Measurements from ENCODE around the gene KRTAP20-2. TPM values are rescaled to one million over a fixed set of nuclear protein-coding genes. Genes with fewer than 3 reads are reported as not detected.

KRTAP20-2 gene
- total RNA-seq, 1 donor from 2014 or later, result not detected

DNA sequence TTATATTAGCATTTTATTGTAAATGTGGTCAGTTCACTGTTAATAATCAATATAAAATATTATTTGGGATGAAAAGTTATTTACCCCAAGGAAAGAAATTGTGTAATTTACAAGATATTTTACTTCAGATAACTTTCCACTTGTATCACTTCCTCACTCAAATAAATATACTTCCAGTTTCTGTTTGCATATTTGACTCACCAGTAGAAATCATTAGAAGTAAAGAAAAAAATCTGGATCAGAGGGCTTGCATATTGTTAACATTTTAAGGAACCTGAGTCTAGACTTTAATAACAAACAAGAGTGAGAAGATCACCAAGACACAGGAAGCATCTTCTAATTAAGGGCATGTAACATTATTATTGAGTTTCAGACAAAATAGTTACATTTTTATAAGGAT lies 14.9 kb upstream of the KRTAP20-2 start:
- TF ChIP-seq, protein P1, sequence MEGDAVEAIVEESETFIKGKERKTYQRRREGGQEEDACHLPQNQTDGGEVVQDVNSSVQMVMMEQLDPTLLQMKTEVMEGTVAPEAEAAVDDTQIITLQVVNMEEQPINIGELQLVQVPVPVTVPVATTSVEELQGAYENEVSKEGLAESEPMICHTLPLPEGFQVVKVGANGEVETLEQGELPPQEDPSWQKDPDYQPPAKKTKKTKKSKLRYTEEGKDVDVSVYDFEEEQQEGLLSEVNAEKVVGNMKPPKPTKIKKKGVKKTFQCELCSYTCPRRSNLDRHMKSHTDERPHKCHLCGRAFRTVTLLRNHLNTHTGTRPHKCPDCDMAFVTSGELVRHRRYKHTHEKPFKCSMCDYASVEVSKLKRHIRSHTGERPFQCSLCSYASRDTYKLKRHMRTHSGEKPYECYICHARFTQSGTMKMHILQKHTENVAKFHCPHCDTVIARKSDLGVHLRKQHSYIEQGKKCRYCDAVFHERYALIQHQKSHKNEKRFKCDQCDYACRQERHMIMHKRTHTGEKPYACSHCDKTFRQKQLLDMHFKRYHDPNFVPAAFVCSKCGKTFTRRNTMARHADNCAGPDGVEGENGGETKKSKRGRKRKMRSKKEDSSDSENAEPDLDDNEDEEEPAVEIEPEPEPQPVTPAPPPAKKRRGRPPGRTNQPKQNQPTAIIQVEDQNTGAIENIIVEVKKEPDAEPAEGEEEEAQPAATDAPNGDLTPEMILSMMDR (IDR thresholded peaks at IDR 0.05), result no peak
- peaks cover 14% of the 10 kb centered on the region for H3K9me3 Mint-ChIP-seq (ENCODE audit: unreplicated experiment)

DNA sequence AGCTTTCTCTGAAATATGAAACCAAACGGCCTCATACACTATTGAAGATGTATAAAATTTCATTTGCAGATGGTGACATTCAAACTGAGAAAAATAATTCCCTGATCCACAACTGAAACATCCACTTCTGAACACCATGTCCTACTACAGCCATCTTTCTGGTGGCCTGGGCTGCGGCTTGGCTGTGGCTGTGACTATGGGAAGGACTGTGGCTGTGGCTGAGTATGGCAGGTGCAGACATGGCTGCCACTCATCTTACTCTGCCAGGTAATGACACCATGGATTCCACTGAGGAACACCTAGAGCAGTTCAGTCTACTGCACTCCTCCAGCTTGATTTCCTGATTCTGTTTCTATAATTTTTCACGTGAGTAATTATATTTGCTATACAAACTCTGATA lies 14.5 kb upstream of the KRTAP20-2 start, which contains the start of gene KRTAP20-4:
KRTAP20-4 (plus strand) TSS at position 106 of the 400 bp plus-strand sequence.
- Mint-ChIP-seq H3K4me1 (ENCODE audit: unreplicated experiment) (peaks cover 6% of the 10 kb centered on the region), H3K27ac (ENCODE audit: unreplicated experiment) (no peak within 1 kb of the TSS), H3K27me3 (ENCODE audit: unreplicated experiment) (no peaks in the 10 kb centered on the region), H3K36me3 (ENCODE audit: unreplicated experiment) (no peaks in the 10 kb centered on the region), H3K9me3 (ENCODE audit: unreplicated experiment) (peaks cover 15% of the 10 kb centered on the region), H3K4me3 (ENCODE audit: unreplicated experiment) (no peak within 1 kb of the TSS)
- TF ChIP-seq, protein P1 (IDR thresholded peaks at IDR 0.05), result no peak
- no peak for DNase-seq (ENCODE audit: extremely low spot score, unreplicated experiment)

More for the DNA sequence above, 14.9 kb upstream of the KRTAP20-2 start:
- Mint-ChIP-seq H3K27ac (ENCODE audit: unreplicated experiment) (no peak overlapping the region), H3K4me3 (ENCODE audit: unreplicated experiment) (no peak overlapping the region), H3K27me3 (ENCODE audit: unreplicated experiment) (no peaks in the 10 kb centered on the region), H3K36me3 (ENCODE audit: unreplicated experiment) (no peaks in the 10 kb centered on the region), H3K4me1 (ENCODE audit: unreplicated experiment) (peaks cover 6% of the 10 kb centered on the region)
- no peak for DNase-seq (ENCODE audit: extremely low spot score, unreplicated experiment)

DNA sequence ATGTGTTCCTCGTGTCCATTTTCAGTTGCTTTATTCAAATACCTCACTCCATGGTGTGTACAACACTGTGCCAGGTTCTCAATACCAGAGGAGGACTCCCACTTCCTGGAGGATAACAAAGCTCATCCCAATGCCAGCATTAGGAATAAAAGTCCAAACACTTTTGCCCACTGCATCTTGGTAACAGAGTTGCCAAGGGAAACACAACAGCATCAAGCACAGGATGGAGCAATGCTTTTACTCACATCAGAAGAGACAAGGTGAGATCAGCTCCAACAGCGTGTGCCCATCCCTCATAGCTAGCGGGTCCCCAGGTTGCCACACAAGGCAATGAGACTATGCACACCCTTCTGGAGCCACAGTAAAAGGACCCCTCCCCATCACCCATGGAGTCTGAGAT lies 11.6 kb upstream of the KRTAP20-2 start:
- no peak for DNase-seq (ENCODE audit: extremely low spot score, unreplicated experiment)

DNA sequence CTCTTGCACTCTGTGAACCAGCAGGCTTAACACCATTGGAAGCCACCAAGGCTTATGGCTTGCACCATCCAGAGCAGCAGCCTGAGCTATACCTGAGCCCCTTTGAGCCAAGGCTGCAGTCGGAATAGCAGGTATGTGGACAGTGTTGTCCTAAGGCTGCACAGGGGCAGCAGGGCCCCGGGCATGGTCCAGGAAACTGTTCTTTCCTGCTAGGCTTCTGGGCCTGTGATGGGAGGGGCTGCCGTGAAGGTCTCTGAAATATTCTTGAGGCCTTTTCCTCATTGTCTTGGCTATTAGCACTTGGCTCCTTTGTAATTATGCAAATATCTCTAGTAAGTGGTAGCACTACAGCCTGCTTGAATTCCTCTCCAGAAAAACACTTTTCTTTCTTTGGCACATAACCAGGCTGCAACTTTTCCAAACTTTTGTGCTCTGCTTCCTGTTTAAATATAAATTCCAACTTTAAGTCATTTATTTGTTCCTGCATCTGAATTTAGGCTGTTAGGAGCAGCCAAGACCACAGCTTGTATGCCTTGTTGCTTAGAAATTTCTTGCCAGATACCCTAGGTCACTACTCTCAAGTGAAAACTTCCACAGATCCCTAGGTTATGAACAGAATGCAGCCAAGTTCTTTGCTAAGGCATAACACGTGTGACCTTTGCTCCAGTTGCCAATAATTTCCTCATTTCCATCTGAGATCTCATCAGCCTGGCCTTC lies 9.4 kb upstream of the KRTAP20-2 start:
- Mint-ChIP-seq H3K4me1 (ENCODE audit: unreplicated experiment) (peaks cover 3% of the 10 kb centered on the region), H3K27ac (ENCODE audit: unreplicated experiment) (no peak overlapping the region), H3K36me3 (ENCODE audit: unreplicated experiment) (no peaks in the 10 kb centered on the region), H3K27me3 (ENCODE audit: unreplicated experiment) (no peaks in the 10 kb centered on the region), H3K9me3 (ENCODE audit: unreplicated experiment) (peaks cover 9% of the 10 kb centered on the region), H3K4me3 (ENCODE audit: unreplicated experiment) (no peak overlapping the region)
- no peak for DNase-seq (ENCODE audit: extremely low spot score, unreplicated experiment)
- TF ChIP-seq, protein P1 (IDR thresholded peaks at IDR 0.05), result no peak

More for the DNA sequence above, 11.6 kb upstream of the KRTAP20-2 start:
- peaks cover 6% of the 10 kb centered on the region for H3K4me1 Mint-ChIP-seq (ENCODE audit: unreplicated experiment)
- H3K4me3 Mint-ChIP-seq (ENCODE audit: unreplicated experiment), result no peak overlapping the region
- H3K27me3 Mint-ChIP-seq (ENCODE audit: unreplicated experiment), result no peaks in the 10 kb centered on the region
- H3K9me3 Mint-ChIP-seq (ENCODE audit: unreplicated experiment), result peaks cover 15% of the 10 kb centered on the region
- TF ChIP-seq, protein P1 (IDR thresholded peaks at IDR 0.05), result no peak
- no peaks in the 10 kb centered on the region for H3K36me3 Mint-ChIP-seq (ENCODE audit: unreplicated experiment)
- H3K27ac Mint-ChIP-seq (ENCODE audit: unreplicated experiment), result no peak overlapping the region

DNA sequence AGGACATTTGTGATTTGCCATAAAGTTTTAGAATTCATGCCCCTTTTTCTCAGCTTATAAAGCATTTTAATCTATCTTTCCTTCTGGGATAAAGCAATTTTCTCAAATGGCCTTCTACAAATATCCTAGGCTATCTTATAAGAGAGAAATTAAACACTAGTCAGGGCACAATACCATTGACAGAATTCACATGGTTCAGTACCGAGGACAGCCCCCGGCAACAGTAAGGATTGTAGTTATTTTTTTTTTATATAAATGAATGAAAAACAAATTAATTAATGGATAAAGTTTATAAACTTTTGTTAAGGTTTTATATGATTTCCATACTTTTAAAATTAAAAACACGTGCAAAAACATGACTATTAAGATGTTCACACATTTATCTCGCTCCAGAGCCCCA lies 6.9 kb upstream of the KRTAP20-2 start:
- Mint-ChIP-seq H3K27me3 (ENCODE audit: unreplicated experiment) (no peaks in the 10 kb centered on the region), H3K4me1 (ENCODE audit: unreplicated experiment) (no peaks in the 10 kb centered on the region), H3K9me3 (ENCODE audit: unreplicated experiment) (peaks cover 19% of the 10 kb centered on the region), H3K27ac (ENCODE audit: unreplicated experiment) (no peak overlapping the region), H3K4me3 (ENCODE audit: unreplicated experiment) (no peak overlapping the region), H3K36me3 (ENCODE audit: unreplicated experiment) (no peaks in the 10 kb centered on the region)
- TF ChIP-seq, protein P1 (IDR thresholded peaks at IDR 0.05), result no peak
- DNase-seq (ENCODE audit: extremely low spot score, unreplicated experiment), result no peak
